Neural crest cell (in vitro differentiated cells): Measurements from ENCODE around the gene C17orf50. TPM values are rescaled to one million over a fixed set of nuclear protein-coding genes. Genes with fewer than 3 reads are reported as not detected.

Experiments
- DNase-seq: peaks from one replicate; pipeline ENCODE4 v3.0.0; 2021; ENCODE audit warnings: low read depth, mixed read lengths, low spot score
- H3K27ac Mint-ChIP-seq: one replicate; pipeline ENCODE4 v1.8.0; 2021; ENCODE audit warnings: mild to moderate bottlenecking, mixed read lengths; ENCODE audit not compliant: unreplicated experiment
- H3K27me3 Mint-ChIP-seq: 2 replicates; pipeline ENCODE4 v1.8.0; 2021; ENCODE audit warnings: low read depth, mild to moderate bottlenecking, mixed read lengths
- H3K36me3 Mint-ChIP-seq: 2 replicates; pipeline ENCODE4 v1.8.0; 2021; ENCODE audit warnings: low read depth, mild to moderate bottlenecking, mixed read lengths
- H3K4me1 Mint-ChIP-seq: 2 replicates; pipeline ENCODE4 v1.8.0; 2021; ENCODE audit warnings: mixed read lengths
- H3K4me3 Mint-ChIP-seq: one replicate; pipeline ENCODE4 v1.8.0; 2021; ENCODE audit warnings: mild to moderate bottlenecking, mixed read lengths
- H3K9me3 Mint-ChIP-seq: 2 replicates; pipeline ENCODE4 v1.8.0; 2021; ENCODE audit warnings: mixed read lengths
- total RNA-seq: library from RNA; stranded (reverse); gene quantifications from 2 replicates; pipeline ENCODE4 v1.2.1, GENCODE V29; 2021
- TF ChIP-seq, protein P1 (sequence below): fragments of 200-600 bp; sonication (generic); conservative IDR thresholded peaks from 2 replicates; pipeline ENCODE4 v1.5.0; 2021; ENCODE audit warnings: antibody characterized with exemption, mild to moderate bottlenecking

The C17orf50 gene
- total RNA-seq, 1 donor from 2014 or later: 0.23 TPM

- Mint-ChIP-seq H3K9me3 (no peaks in the 10 kb centered on the region), H3K36me3 (no peaks in the 10 kb centered on the region), H3K27ac (no peak overlapping the region), H3K4me3 (no peak overlapping the region), H3K4me1 (no peaks in the 10 kb centered on the region), H3K27me3 (peaks cover 85% of the 10 kb centered on the region)
- TF ChIP-seq, protein P1, sequence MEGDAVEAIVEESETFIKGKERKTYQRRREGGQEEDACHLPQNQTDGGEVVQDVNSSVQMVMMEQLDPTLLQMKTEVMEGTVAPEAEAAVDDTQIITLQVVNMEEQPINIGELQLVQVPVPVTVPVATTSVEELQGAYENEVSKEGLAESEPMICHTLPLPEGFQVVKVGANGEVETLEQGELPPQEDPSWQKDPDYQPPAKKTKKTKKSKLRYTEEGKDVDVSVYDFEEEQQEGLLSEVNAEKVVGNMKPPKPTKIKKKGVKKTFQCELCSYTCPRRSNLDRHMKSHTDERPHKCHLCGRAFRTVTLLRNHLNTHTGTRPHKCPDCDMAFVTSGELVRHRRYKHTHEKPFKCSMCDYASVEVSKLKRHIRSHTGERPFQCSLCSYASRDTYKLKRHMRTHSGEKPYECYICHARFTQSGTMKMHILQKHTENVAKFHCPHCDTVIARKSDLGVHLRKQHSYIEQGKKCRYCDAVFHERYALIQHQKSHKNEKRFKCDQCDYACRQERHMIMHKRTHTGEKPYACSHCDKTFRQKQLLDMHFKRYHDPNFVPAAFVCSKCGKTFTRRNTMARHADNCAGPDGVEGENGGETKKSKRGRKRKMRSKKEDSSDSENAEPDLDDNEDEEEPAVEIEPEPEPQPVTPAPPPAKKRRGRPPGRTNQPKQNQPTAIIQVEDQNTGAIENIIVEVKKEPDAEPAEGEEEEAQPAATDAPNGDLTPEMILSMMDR: no peak
- DNase-seq: no peak
Measured at GRCh38 chr17:35796942-35797341, 36.3 kb downstream of the C17orf50 start.

GRCh38 chr17:35797370-35797769 lies 36.7 kb downstream of the C17orf50 start:
- Mint-ChIP-seq H3K27ac (no peak overlapping the region), H3K4me1 (no peaks in the 10 kb centered on the region), H3K36me3 (no peaks in the 10 kb centered on the region), H3K4me3 (no peak overlapping the region), H3K9me3 (no peaks in the 10 kb centered on the region), H3K27me3 (peaks cover 81% of the 10 kb centered on the region)
- TF ChIP-seq, protein P1: no peak
- DNase-seq: no peak

GRCh38 chr17:35797918-35798317 lies 37.2 kb downstream of the C17orf50 start:
- Mint-ChIP-seq H3K4me3 (no peak overlapping the region), H3K4me1 (no peaks in the 10 kb centered on the region), H3K36me3 (no peaks in the 10 kb centered on the region), H3K27me3 (peaks cover 75% of the 10 kb centered on the region), H3K9me3 (no peaks in the 10 kb centered on the region), H3K27ac (no peak overlapping the region)
- TF ChIP-seq, protein P1: no peak
- no peak for DNase-seq

GRCh38 chr17:35799942-35800341 lies 39.3 kb downstream of the C17orf50 start:
- Mint-ChIP-seq H3K4me3 (no peak overlapping the region), H3K9me3 (no peaks in the 10 kb centered on the region), H3K27me3 (peaks cover 55% of the 10 kb centered on the region), H3K27ac (no peak overlapping the region), H3K36me3 (no peaks in the 10 kb centered on the region), H3K4me1 (peaks cover 4% of the 10 kb centered on the region)
- TF ChIP-seq, protein P1: no peak
- no peak for DNase-seq

- no peak overlapping the region for H3K4me3 Mint-ChIP-seq
- H3K9me3 Mint-ChIP-seq: no peaks in the 10 kb centered on the region
- peaks cover 11% of the 10 kb centered on the region for H3K4me1 Mint-ChIP-seq
- TF ChIP-seq, protein P1: no peak
- no peaks in the 10 kb centered on the region for H3K36me3 Mint-ChIP-seq
- H3K27ac Mint-ChIP-seq: no peak overlapping the region
- no peak for DNase-seq
- H3K27me3 Mint-ChIP-seq: peaks cover 40% of the 10 kb centered on the region
Measured at GRCh38 chr17:35801583-35802224, 41.0 kb downstream of the C17orf50 start.
